Erythroblast (primary cell): ENCODE data around the gene KIF4A.

Experiments used
- DNase-seq, 2 experiments: peaks; one replicate each; lab custom pipeline; 2025; lab: John Stamatoyannopoulos, UW
- GATA1 ChIP-seq: IDR thresholded peaks from 2 replicates; pipeline ENCODE4 v1.6.1; 2011; ENCODE audit warnings: low read depth, mild to moderate bottlenecking, control low read depth, low read length, moderate library complexity
- POLR2A ChIP-seq: IDR thresholded peaks from 2 replicates; pipeline ENCODE4 v1.6.1; 2011; ENCODE audit warnings: mild to moderate bottlenecking, low read length

Gene KIF4A

DNA sequence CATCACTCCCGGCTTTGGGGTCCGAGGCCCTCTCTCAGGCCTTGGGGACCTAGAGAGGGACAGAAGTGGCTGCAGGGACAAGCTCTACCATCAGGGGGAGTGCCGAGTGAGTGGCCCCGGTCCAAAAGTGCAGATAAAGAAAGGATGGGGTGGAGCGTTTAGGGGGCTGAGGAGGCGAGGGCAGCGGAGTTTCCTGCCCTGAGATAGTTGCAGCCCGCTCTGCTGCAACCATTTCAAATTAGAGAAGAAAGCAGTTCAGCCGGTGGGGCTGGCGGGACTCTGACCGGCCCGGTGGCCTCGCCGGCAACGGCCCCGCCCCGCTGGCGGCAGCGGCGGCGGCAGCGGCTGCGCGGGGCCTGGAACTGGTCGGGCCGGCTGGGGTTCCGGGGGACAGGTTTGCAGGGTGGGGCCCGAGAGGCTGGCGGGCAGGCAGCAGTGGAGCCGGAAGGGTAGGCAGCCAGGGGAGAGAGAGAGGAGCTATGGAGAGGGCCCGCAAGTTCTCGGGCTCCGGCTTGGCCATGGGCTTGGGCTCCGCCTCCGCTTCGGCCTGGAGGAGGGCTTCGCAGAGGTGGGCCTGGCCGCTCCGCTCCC lies 162.3 kb downstream of the KIF4A start:
- DNase-seq = peak; percentile 60 to 76
- TF ChIP-seq GATA1 (no peak), POLR2A (no peak)

DNA sequence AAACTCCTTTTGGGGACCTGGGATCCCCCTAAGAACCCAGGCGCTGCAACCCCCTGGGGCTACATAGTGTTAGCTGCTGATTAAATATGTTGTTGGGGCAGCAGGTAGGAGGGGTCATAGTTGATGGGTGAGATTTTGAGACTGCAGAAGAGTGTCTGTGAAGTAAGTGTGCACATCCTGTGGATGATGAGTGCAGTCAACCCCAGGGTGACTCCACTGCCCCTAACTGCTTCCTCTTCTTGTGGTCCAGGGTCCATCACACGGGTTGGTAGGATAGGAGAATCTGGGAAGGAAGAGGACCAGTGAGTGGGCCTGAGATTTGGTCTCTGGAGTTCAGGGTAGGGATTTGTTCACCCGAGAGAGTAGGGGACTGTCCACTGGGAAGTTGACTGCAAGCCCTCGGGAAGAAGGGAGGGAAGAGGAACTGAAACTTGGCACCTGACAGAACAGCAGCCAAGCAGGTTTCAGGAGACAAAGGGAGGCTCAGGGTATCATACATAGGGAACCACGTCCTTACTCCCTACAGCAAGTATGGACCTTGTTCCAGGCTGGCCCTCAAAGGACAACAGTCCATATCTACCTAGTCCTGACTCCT lies 163.2 kb downstream of the KIF4A start:
- no peak for TF ChIP-seq GATA1
- no peak for TF ChIP-seq POLR2A
- no peak for DNase-seq

GRCh38 chrX:70454441-70455365 lies 164.8 kb downstream of the KIF4A start:
- peak; percentile 16 to 49 for DNase-seq
- TF ChIP-seq GATA1 (no peak), POLR2A (no peak)

GRCh38 chrX:70455366-70456202 lies 165.7 kb downstream of the KIF4A start:
- no peak for DNase-seq

DNA sequence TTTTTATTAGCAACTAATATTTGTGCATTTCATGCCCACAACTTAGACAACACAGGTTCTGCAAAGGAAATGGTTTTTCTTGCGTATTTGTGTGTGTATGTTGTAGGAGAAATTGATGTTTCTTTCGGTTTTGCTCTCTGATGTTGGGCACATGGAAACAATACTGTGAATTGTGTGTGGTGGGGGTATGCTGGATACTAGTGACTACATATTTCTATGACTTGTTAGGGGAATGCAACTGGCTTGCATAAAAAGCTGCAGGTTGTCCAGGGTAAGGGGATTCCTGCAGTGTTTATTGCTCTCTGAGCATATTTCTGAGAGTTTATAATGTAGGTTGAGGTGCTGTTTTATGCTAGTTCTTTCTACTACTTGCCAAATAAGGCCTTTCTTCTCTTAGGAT lies 166.4 kb downstream of the KIF4A start:
- DNase-seq = no peak
- TF ChIP-seq GATA1 = no peak
- no peak for TF ChIP-seq POLR2A

More at GRCh38 chrX:70455366-70456202, 165.7 kb downstream of the KIF4A start:
- TF ChIP-seq POLR2A = no peak
- no peak for TF ChIP-seq GATA1

GRCh38 chrX:70461026-70461425 lies 171.1 kb downstream of the KIF4A start:
- DNase-seq = no peak
- no peak for TF ChIP-seq POLR2A
- TF ChIP-seq GATA1 = no peak

- TF ChIP-seq POLR2A (no peak), GATA1 (no peak)
- DNase-seq = no peak
Observed at GRCh38 chrX:70464051-70464450, 174.1 kb downstream of the KIF4A start.

- TF ChIP-seq POLR2A (no peak), GATA1 (no peak)
- DNase-seq = no peak
Observed at GRCh38 chrX:70466968-70467367, 177.1 kb downstream of the KIF4A start.

- TF ChIP-seq POLR2A (no peak), GATA1 (no peak)
- no peak for DNase-seq
Observed at GRCh38 chrX:70468709-70469108, 178.8 kb downstream of the KIF4A start.
